B cell (primary cell): ENCODE measurements around the gene PMAIP1. TPM values are rescaled to one million over a fixed set of nuclear protein-coding genes. Genes with fewer than 3 reads are reported as not detected.

Experiments used
- ATAC-seq: fragments of 200-7000 bp; cut with Tn5 transposase; one replicate; pipeline ENCODE4 v1.10.0; 2021; ENCODE audit warnings: low read depth, mild to moderate bottlenecking, moderate number of reproducible peaks, moderate library complexity
- CTCF ChIA-PET: fragments of 350-600 bp; sonication (Branson Sonifier 250); formaldehyde crosslinking; loops from one replicate; lab custom pipeline; 2021; ENCODE audit warnings: antibody characterized with exemption, inconsistent platforms; lab: Charles Lee
- POLR2A ChIA-PET: fragments of 350-600 bp; sonication (Branson Sonifier 250); formaldehyde crosslinking; loops from one replicate; lab custom pipeline; 2021; ENCODE audit warnings: antibody characterized with exemption; lab: Charles Lee
- DNase-seq: peaks from one replicate; pipeline ENCODE4 v3.0.0; 2013
- H2AFZ ChIP-seq: 2 replicates; pipeline ENCODE4 v1.6.1; 2012; ENCODE audit warnings: mild to moderate bottlenecking, low read depth, low read length; ENCODE audit not compliant: insufficient read depth, poor library complexity, severe bottlenecking
- H3K27ac ChIP-seq, 2 donors: 1 replicate in 1 of 2; 2 replicates in 1 of 2; pipeline ENCODE4 v1.5.1; 2012 to 2013; ENCODE audit warnings: low read length in 2 of 2, mild to moderate bottlenecking in 2 of 2, moderate library complexity in 1 of 2
- H3K27me3 ChIP-seq, 4 experiments: fragments of 200-600 bp in 1 of 4; sonication (generic) in 1 of 4; replicated peaks in 1 of 4; 1 replicate in 2 of 4; 2 replicates in 2 of 4; pipeline versions ENCODE4 v1.6.1 to v1.7.0; 2013 to 2016; ENCODE audit warnings: low read length in 3 of 4, mild to moderate bottlenecking in 2 of 4, mixed read lengths in 1 of 4, moderate library complexity in 1 of 4; ENCODE audit not compliant: insufficient read depth in 4 of 4, control insufficient read depth in 3 of 4; ENCODE audit errors: control extremely low read depth in 1 of 4
- H3K36me3 ChIP-seq, 2 experiments: replicated peaks in 1 of 2; 1 replicate in 1 of 2; 2 replicates in 1 of 2; pipeline versions ENCODE4 v1.6.1 to v1.7.1; 2013; ENCODE audit warnings: low read length in 1 of 2; ENCODE audit not compliant: insufficient read depth in 2 of 2, control insufficient read depth in 1 of 2; ENCODE audit errors: control extremely low read depth in 1 of 2, extremely low read depth in 1 of 2
- H3K4me1 ChIP-seq, 2 donors: fragments of 200-600 bp in 1 of 2; sonication (generic) in 1 of 2; 1 replicate in 1 of 2; 2 replicates in 1 of 2; pipeline versions ENCODE4 v1.5.1 to v1.6.1; 2013 to 2017; ENCODE audit warnings: low read length in 2 of 2; ENCODE audit not compliant: control insufficient read depth in 2 of 2, insufficient read depth in 2 of 2
- H3K4me2 ChIP-seq: replicated peaks from 2 replicates; pipeline ENCODE3; 2012; ENCODE audit warnings: mild to moderate bottlenecking, low read depth, low read length; ENCODE audit not compliant: poor library complexity, severe bottlenecking
- H3K4me3 ChIP-seq, 5 experiments: fragments of 200-600 bp in 1 of 5; sonication (generic) in 1 of 5; 1 replicate in 3 of 5; 2 replicates in 2 of 5; pipeline versions ENCODE4 v1.5.1 to v1.7.0; 2011 to 2016; ENCODE audit warnings: low read length in 4 of 5, mild to moderate bottlenecking in 4 of 5, low read depth in 2 of 5, control low read depth in 1 of 5, moderate library complexity in 1 of 5; ENCODE audit not compliant: insufficient read depth in 1 of 5; ENCODE audit errors: control extremely low read depth in 1 of 5, extremely low read depth in 1 of 5
- H3K79me2 ChIP-seq: fragments of 200-600 bp; sonication (generic); one replicate; pipeline ENCODE4 v1.6.0; 2016; ENCODE audit warnings: low read length; ENCODE audit not compliant: control insufficient read depth, insufficient read depth
- H3K9ac ChIP-seq: fragments of 200-600 bp; sonication (generic); 2 replicates; pipeline ENCODE4 v1.6.1; 2017; ENCODE audit warnings: mild to moderate bottlenecking, low read length, moderate library complexity
- H3K9me3 ChIP-seq, 3 donors: one replicate each; pipeline versions ENCODE4 v1.6.1 to v1.7.1; 2013; ENCODE audit warnings: low read length in 2 of 3; ENCODE audit not compliant: control insufficient read depth in 2 of 3, insufficient read depth in 1 of 3; ENCODE audit errors: control extremely low read depth in 1 of 3
- H4K20me1 ChIP-seq: 2 replicates; pipeline ENCODE4 v1.6.0; 2012; ENCODE audit warnings: mild to moderate bottlenecking, low read length; ENCODE audit not compliant: insufficient read depth, control insufficient read depth, poor library complexity, severe bottlenecking
- H3K27ac Mint-ChIP-seq: one replicate; pipeline ENCODE4 v1.8.0; 2021; ENCODE audit warnings: mixed read lengths
- H3K27me3 Mint-ChIP-seq: one replicate; pipeline ENCODE4 v1.8.0; 2021; ENCODE audit warnings: mixed read lengths
- H3K4me1 Mint-ChIP-seq: one replicate; pipeline ENCODE4 v1.8.0; 2021; ENCODE audit warnings: mixed read lengths
- H3K4me3 Mint-ChIP-seq: one replicate; pipeline ENCODE4 v1.8.0; 2021; ENCODE audit warnings: mixed read lengths
- H3K9me3 Mint-ChIP-seq: one replicate; pipeline ENCODE4 v1.8.0; 2022; ENCODE audit warnings: mixed read lengths; ENCODE audit not compliant: insufficient read depth
- EZH2 ChIP-seq: IDR thresholded peaks from 2 replicates; pipeline ENCODE4 v1.6.1; 2012; ENCODE audit warnings: borderline replicate concordance, low read depth, mild to moderate bottlenecking, moderate library complexity, low read length; ENCODE audit not compliant: insufficient read depth, poor library complexity, severe bottlenecking
- WGBS: methylation state at CpG from one replicate; pipeline ENCODE4 v1.1.5; 2013; ENCODE audit warnings: missing lambda C conversion rate; ENCODE audit not compliant: insufficient coverage; 5-methylcytosine and 5-hydroxymethylcytosine counted together
- intact Hi-C: fragments of 100-400 bp; cut with micrococcal nuclease; formaldehyde crosslinking; loops from one replicate; pipeline ENCODE4 v1.10.0; 2022
- polyA plus RNA-seq: library from polyadenylated mRNA; depleted of rRNA; stranded (reverse); fragments of >200 nt; gene quantifications from 2 replicates; pipeline ENCODE4 v1.2.3, GENCODE V29; 2012
- total RNA-seq, 2 donors: library from RNA; stranded (reverse); fragments of 120-200 nt in 1 of 2; gene quantifications; 1 replicate in 1 of 2; 2 replicates in 1 of 2; pipeline versions ENCODE4 v1.2.3 to v1.2.4, GENCODE V29; 2013 to 2022
- TF ChIP-seq, protein P1 (sequence below): fragments of 200-600 bp; IDR thresholded peaks from one replicate; pipeline ENCODE4 v1.8.0; 2022; ENCODE audit warnings: antibody characterized with exemption, mild to moderate bottlenecking

PMAIP1 gene
- total and polyA plus RNA-seq, 2 donors (not counting 1 experiment from before 2014, with no cell fraction given) = 67.2 to 89.3 TPM

GRCh38 chr18:59923539-59924196 is 23.9 kb downstream of the PMAIP1 start:
- peaks cover 19 to 30% of the 10 kb centered on the region in 2 donors for H3K4me1 ChIP-seq
- H3K9ac ChIP-seq = no peak overlapping the region
- H3K4me3 Mint-ChIP-seq = no peak overlapping the region
- H3K4me2 ChIP-seq = no peak overlapping the region
- peaks cover 2% of the 10 kb centered on the region for H3K9me3 Mint-ChIP-seq
- no peaks in the 10 kb centered on the region for H3K36me3 ChIP-seq
- peaks cover 36% of the 10 kb centered on the region for H3K4me1 Mint-ChIP-seq
- no peak overlapping the region for H3K27ac Mint-ChIP-seq
- WGBS = 71% methylated on average over 6 of the region's 6 CpGs
- ChIA-PET CTCF (interaction anchor here (0.6 to 0.8 kb wide), 2 partner anchors 65 to 144 kb away, joined by 3 to 4 read pairs; no protein-coding TSS in a partner anchor), POLR2A (no interaction called here)
- DNase-seq = no peak
- intact Hi-C loops = no loop called here
- no peaks in the 10 kb centered on the region for H3K27me3 ChIP-seq
- H3K27me3 Mint-ChIP-seq = no peaks in the 10 kb centered on the region
- no peak overlapping the region for H3K27ac ChIP-seq
- no peak for ATAC-seq
- TF ChIP-seq, protein P1, sequence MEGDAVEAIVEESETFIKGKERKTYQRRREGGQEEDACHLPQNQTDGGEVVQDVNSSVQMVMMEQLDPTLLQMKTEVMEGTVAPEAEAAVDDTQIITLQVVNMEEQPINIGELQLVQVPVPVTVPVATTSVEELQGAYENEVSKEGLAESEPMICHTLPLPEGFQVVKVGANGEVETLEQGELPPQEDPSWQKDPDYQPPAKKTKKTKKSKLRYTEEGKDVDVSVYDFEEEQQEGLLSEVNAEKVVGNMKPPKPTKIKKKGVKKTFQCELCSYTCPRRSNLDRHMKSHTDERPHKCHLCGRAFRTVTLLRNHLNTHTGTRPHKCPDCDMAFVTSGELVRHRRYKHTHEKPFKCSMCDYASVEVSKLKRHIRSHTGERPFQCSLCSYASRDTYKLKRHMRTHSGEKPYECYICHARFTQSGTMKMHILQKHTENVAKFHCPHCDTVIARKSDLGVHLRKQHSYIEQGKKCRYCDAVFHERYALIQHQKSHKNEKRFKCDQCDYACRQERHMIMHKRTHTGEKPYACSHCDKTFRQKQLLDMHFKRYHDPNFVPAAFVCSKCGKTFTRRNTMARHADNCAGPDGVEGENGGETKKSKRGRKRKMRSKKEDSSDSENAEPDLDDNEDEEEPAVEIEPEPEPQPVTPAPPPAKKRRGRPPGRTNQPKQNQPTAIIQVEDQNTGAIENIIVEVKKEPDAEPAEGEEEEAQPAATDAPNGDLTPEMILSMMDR = no peak
- no peak for TF ChIP-seq EZH2
- no peaks in the 10 kb centered on the region for H4K20me1 ChIP-seq
- no peak overlapping the region for H2AFZ ChIP-seq
- H3K9me3 ChIP-seq = no peaks in the 10 kb centered on the region
- no peaks in the 10 kb centered on the region for H3K79me2 ChIP-seq
- no peak overlapping the region for H3K4me3 ChIP-seq

DNA sequence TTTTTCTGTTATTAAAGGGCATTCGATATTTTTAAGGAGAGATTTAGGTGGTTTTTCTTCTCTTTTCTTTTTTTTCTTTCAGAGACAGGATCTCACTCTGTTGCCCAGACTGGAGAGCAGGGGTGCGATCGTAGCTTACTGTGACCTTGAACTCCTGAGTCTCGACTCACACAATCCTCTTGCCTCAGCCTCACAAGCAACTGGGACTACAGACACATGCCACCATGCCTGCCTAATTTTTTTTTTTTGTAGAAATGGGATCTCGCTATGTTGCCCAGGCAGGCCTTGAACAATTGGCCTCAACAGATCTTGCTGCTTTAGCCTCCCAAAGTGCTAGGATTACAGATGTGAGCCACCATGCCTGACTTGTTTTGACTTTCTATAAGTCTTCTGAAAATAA is 26.3 kb downstream of the PMAIP1 start:
- Histone ChIP-seq H4K20me1 (no peaks in the 10 kb centered on the region), H3K9me3 (no peaks in the 10 kb centered on the region), H3K79me2 (no peaks in the 10 kb centered on the region), H2AFZ (no peak overlapping the region), H3K9ac (no peak overlapping the region), H3K27me3 (no peaks in the 10 kb centered on the region), H3K4me3 (no peak overlapping the region), H3K4me1 (peaks cover 10 to 15% of the 10 kb centered on the region in 2 donors), H3K36me3 (no peaks in the 10 kb centered on the region), H3K27ac (no peak overlapping the region), H3K4me2 (no peak overlapping the region)
- Mint-ChIP-seq H3K4me1 (peaks cover 25% of the 10 kb centered on the region), H3K4me3 (no peak overlapping the region), H3K27ac (no peak overlapping the region), H3K9me3 (peaks cover 2% of the 10 kb centered on the region), H3K27me3 (no peaks in the 10 kb centered on the region)
- DNase-seq (no peak), ATAC-seq (no peak)
- WGBS = 100% methylated on average over 4 of the region's 5 CpGs
- POLR2A ChIA-PET = no interaction called here
- no peak for TF ChIP-seq EZH2
- TF ChIP-seq, protein P1 = no peak
- intact Hi-C loops = no loop called here
- CTCF ChIA-PET = no interaction called here
